Adipocyte (in vitro differentiated cells): ENCODE results near the gene FMC1.
A peak's percentile ranks its signal among the peaks of the same experiment; 100 is the strongest.
"Not testable (repeated sequence)": the region's sequence is repeated elsewhere in the genome, so short reads cannot be mapped to it uniquely, and the experiment has no call there.

ENCODE experiments used
- DNase-seq: peaks from one replicate; pipeline ENCODE4 v3.0.0-alpha.2; 2015; ENCODE audit warnings: low read depth
- H3K27me3 ChIP-seq: replicated peaks from 2 replicates; pipeline ENCODE4 v1.7.0; 2013; ENCODE audit warnings: mild to moderate bottlenecking, low read length, moderate library complexity; ENCODE audit not compliant: control insufficient read depth, insufficient read depth
- H3K36me3 ChIP-seq: 2 replicates; pipeline ENCODE4 v1.7.0; 2013; ENCODE audit warnings: low read length, mild to moderate bottlenecking, moderate library complexity; ENCODE audit not compliant: control insufficient read depth, insufficient read depth, severe bottlenecking
- H3K4me1 ChIP-seq: 2 replicates; pipeline ENCODE4 v1.7.0; 2013; ENCODE audit warnings: mild to moderate bottlenecking, low read length, moderate library complexity; ENCODE audit not compliant: control insufficient read depth, insufficient read depth
- H3K4me3 ChIP-seq: 2 replicates; pipeline ENCODE4 v1.7.0; 2013; ENCODE audit warnings: mild to moderate bottlenecking, low read length, moderate library complexity
- H3K9ac ChIP-seq: 2 replicates; pipeline ENCODE4 v1.7.0; 2013; ENCODE audit warnings: mild to moderate bottlenecking, low read length, moderate library complexity
- H3K9me3 ChIP-seq: 2 replicates; pipeline ENCODE4 v1.7.0; 2013; ENCODE audit warnings: mild to moderate bottlenecking, low read length, moderate library complexity; ENCODE audit not compliant: control insufficient read depth

FMC1 gene

DNA sequence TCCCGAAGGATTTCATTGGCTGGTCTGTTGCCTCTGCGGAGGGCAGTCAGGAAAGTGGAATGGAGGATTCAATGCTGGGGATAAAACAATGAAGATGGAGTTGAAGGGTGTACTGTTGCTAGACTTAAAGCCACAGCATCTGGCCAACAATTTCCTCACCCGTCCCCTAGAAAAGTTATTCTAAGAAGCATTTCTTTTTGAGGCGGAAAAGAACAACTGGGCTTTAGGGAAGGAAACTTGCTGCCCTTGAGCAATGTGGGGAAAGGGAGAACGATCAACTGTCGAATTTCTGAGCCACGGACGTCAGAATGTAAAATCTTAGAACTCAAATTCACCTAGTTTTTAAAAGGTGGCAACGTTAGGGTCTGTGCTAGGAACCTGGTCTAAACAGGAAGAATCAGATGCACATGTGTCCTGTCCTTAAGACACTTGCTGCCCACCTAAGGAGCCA is 664 bp downstream of the FMC1 start:
- Histone ChIP-seq H3K27me3 (no peaks in the 10 kb centered on the region), H3K9ac (peak overlapping the region; percentile 100)
- DNase-seq, result no peak

DNA sequence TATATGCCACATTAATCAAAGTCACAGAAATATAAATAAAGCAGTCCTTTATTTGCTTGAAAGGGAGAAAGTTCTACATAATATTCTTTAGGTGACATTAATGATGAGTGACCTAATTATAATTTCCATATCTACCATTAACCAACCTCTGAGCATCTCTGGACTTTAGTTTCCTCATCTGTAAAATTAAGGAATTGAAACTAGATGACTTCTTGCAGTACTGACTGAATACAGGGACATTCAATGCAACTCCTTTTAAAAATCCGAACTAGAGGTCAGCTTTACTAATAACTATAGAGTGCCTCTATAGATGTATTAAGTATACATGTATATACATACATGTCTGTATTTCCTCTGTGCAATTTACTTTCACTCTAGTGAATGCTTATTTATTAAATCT is 3.9 kb downstream of the FMC1 start:
- H3K27me3 ChIP-seq, result no peaks in the 10 kb centered on the region
- H3K4me1 ChIP-seq, result peaks cover 7% of the 10 kb centered on the region
- no peak overlapping the region for H3K4me3 ChIP-seq
- no peak for DNase-seq
- H3K9me3 ChIP-seq, result no peaks in the 10 kb centered on the region
- peaks cover 25% of the 10 kb centered on the region for H3K36me3 ChIP-seq
- no peak overlapping the region for H3K9ac ChIP-seq

More for the DNA sequence above, 664 bp downstream of the FMC1 start:
- Histone ChIP-seq H3K4me1 (peaks cover 10% of the 10 kb centered on the region), H3K9me3 (peaks cover 2% of the 10 kb centered on the region), H3K36me3 (peaks cover 16% of the 10 kb centered on the region), H3K4me3 (peak overlapping the region; percentile 99)

DNA sequence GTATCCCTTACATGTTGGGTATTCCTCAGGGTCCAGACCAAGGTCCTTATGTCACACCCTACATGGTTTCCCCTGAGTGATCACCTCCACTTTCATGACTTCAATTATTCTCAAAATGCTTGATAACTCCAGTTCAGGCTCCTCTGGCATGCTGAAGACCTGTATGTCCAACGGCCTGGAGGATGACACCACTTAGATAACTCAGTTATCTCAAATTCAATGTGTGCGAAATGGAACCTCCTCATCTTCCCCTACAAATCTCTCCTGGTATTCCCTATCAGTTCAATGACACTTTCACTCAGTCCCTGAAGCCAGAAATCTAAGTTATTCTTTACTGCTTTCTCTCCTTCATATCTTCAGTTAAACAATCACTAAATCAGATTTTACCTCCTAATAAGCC is 9.9 kb downstream of the FMC1 start:
- no peak for DNase-seq
- H3K9ac ChIP-seq, result no peak overlapping the region
- peaks cover 11% of the 10 kb centered on the region for H3K4me1 ChIP-seq
- peaks cover 20% of the 10 kb centered on the region for H3K36me3 ChIP-seq
- H3K27me3 ChIP-seq, result no peaks in the 10 kb centered on the region
- no peak overlapping the region for H3K4me3 ChIP-seq
- H3K9me3 ChIP-seq, result no peaks in the 10 kb centered on the region

DNA sequence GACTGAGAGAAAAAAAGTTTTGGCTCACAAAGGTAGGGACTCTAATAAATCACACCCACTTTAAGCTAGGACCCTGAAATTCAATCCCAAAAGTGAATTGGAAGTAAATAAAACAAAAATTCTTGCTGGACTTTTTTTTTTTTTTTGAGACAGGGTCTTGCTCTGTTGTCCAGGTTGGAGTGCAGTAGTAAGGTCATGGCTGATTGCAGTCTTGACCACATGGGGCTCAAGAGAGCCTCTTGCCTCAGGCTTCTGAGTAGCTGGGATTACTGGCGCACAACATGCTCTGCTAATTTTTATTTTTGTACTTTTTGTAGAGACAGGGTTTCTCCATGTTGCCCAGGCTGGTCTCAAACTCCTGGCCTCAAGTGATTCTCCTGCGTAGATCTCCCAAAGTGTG is 13.6 kb downstream of the FMC1 start:
- Histone ChIP-seq H3K9me3 (no peaks in the 10 kb centered on the region), H3K4me1 (peaks cover 16% of the 10 kb centered on the region), H3K27me3 (no peaks in the 10 kb centered on the region), H3K36me3 (peaks cover 3% of the 10 kb centered on the region), H3K9ac (no peak overlapping the region), H3K4me3 (no peak overlapping the region)
- no peak for DNase-seq

DNA sequence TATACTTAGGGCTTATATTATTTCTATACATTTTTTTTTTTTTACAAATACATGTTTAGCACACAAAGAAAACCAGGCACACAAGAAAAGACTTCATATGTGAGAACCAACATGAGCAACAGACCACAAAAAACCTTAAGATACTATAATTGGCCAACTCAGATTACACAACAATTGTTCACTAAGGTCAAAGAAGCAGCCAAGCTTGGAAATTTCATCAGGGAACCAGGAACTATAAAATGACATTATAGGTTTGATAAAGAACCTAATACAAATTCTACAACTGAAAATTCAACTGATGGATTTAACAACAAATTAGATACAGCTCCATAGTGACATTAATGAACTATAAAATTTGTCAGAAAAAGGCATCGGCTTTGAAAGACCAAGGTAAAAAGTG is 14.2 kb downstream of the FMC1 start:
- peaks cover 3% of the 10 kb centered on the region for H3K36me3 ChIP-seq
- H3K9ac ChIP-seq, result no peak overlapping the region
- peaks cover 16% of the 10 kb centered on the region for H3K4me1 ChIP-seq
- no peaks in the 10 kb centered on the region for H3K9me3 ChIP-seq
- no peak overlapping the region for H3K4me3 ChIP-seq
- H3K27me3 ChIP-seq, result no peaks in the 10 kb centered on the region
- DNase-seq, result peak; percentile 27

DNA sequence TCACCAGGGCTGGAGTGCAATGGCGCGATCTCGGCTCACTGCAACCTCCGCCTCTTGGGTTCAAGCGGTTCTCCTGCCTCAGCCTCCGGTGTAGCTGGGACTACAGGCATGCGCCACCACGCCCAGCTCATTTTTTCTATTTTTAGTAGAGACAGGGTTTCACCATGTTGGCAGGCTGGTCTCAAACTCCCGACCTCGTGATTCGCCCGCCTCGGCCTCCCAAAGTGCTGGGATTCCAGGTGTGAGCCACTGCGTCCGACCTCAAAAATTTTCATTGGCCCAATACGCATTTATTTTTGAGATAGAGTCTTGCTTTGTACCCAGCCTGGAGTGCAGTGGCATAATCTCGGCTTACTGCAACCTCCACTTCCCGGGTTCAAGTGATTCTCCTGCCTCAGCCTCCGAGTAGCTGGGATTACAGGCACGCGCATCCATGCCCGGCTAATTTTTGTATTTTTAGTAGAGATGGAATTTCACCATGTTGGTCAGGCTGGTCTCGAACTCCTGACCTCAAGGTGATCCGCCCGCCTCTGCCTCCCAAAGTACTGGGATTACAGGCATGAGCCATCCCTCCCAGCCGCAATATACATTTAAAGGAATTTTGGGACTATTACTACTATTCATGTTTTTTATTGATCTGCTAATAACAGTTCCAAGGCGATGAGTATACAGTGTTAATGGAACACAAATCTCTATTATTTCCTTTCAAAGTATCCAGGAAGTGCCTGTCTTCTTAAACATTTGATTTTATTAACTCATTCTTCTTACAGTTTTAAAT is 16.8 kb downstream of the FMC1 start:
- Histone ChIP-seq H3K9ac (peak overlapping the region; percentile 100), H3K4me3 (peak overlapping the region; percentile 93), H3K4me1 (peaks cover 32% of the 10 kb centered on the region)
- DNase-seq, H3K9me3 ChIP-seq, H3K36me3 ChIP-seq, H3K27me3 ChIP-seq: not testable (repeated sequence)

DNA sequence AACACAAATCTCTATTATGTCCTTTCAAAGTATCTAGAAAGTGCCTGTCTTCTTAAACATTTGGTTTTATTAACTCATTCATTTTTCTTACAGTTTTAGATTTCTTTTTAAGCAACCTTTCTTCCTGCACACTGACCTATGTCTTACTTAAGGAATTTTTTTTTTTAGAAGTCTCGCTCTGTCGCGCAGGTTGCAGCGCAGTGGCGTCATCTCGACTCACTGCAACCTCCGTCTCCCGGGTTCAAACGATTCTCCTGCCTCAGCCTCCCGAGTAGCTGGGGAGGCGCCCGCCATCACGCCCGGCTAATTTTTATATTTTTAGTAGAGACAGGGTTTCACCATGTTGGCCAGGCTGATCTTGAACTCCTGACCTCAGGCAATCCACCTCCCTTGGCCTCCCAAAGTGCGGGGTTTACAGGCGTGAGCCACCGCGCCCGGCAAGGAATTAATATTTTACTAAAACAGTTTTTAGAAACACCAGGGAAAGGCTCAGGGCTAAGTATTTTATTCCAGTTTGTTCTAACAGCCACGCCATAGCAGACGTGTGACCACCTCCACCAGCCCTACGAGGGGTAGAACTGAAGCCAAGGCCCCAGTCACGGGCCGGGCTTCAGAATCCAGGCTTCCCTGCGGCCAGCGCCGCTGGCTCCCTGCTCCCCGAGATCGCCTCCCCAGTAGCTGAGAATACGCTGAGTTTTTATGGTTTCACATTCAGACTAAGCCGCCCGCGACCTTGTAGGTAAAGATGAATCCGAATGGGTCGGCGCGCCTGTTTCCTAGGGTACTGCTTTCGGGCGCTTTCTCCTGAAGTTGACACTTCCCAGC is 17.6 kb downstream of the FMC1 start:
- no peaks in the 10 kb centered on the region for H3K9me3 ChIP-seq
- peaks cover 37% of the 10 kb centered on the region for H3K4me1 ChIP-seq
- no peak for DNase-seq
- peak overlapping the region; percentile 100 for H3K9ac ChIP-seq
- H3K4me3 ChIP-seq, result peak overlapping the region; percentile 93
- no peaks in the 10 kb centered on the region for H3K27me3 ChIP-seq
- H3K36me3 ChIP-seq, result no peaks in the 10 kb centered on the region

DNA sequence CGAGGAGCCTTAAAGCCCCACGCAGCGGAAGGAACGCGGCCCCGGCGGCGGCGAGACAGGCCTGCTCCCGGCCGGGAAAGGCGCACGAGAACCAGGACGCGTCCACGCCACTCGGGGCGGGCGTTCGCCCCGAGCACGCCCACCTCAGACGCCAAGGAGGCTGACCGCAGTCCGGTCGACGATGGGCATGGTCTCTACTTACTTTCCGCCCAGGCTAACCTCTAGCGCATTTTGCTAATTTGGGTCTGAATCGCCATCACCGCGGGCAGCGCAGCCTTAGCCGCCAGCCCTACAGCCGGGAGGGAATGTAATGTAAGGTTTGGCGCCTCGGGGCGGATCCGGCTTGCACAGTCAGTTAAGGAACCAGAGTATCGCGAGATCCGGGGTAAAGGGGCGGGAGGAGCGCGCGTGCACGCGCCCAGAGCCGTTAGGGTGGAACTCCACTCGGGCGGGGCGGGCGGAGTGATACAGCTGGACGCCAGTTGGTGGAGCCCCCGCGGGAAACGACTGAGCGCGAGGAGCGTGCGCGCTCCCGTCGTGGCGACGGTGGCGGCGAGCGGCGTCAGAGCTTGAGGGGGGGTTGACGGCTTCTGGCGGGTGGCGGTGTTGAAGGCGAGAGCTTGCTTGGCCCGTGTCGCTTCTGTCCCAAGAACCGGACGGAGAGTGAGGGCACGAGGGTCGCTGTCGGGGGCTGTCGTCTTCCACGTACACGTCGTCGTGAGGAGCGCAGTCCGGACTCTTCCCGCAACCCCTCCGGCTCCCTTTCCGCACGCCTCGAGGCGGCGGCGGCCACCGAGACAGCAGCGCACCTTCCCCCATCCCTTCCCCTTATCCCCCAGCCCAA is 18.5 kb downstream of the FMC1 start, which contains the start of gene LUC7L2:
LUC7L2 (plus strand) TSS at position 529 of the 844 bp plus-strand sequence. CDS start 368 bp downstream, outside the sequence.
- no peaks in the 10 kb centered on the region for H3K9me3 ChIP-seq

DNA sequence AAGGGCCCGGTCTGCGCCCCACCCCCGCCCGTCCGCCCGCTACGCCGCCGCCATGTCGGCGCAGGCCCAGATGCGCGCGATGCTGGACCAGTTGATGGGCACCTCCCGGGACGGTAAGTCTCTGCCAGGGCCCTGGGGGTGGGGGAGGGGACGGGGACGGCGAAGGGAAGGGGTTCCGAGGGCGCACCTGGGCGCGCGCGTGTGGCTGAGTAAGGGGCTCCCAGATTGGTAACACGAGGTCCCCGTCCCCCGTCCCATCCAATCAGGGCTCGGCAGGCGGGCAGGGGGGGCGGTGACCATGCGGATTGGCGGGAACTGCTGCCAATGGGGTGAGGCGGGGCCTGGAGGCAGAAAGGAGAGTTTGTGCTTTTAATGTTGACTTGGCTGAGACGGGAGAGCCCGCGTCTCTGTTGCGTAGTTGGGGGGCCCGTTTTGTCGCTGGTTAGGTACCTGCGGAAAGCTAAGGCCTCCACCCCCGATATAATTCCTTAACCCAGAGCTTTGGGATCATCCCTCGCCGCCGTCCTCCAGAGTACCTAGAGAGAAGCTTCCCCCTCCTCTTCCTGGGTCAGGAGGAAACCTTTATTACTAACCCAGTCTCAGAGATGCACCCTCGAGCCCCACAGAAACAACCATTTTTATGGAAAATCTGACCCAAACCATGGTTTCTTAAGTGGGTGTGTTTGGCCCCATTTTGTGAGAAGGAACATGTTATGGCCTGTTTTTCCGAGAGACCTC is 19.2 kb downstream of the FMC1 start:
- peaks cover 5% of the 10 kb centered on the region for H3K36me3 ChIP-seq
- peaks cover 31% of the 10 kb centered on the region for H3K4me1 ChIP-seq
- DNase-seq, result peak; percentile 98

More for the DNA sequence above, 18.5 kb downstream of the FMC1 start, which contains the start of gene LUC7L2:
- peak within 1 kb of the TSS; percentile 93 for H3K4me3 ChIP-seq
- H3K36me3 ChIP-seq, result no peaks in the 10 kb centered on the region
- peak within 1 kb of the TSS; percentile 100 for H3K9ac ChIP-seq
- peak; percentile 100 for DNase-seq
- H3K4me1 ChIP-seq, result peaks cover 37% of the 10 kb centered on the region
- no peaks in the 10 kb centered on the region for H3K27me3 ChIP-seq

DNA sequence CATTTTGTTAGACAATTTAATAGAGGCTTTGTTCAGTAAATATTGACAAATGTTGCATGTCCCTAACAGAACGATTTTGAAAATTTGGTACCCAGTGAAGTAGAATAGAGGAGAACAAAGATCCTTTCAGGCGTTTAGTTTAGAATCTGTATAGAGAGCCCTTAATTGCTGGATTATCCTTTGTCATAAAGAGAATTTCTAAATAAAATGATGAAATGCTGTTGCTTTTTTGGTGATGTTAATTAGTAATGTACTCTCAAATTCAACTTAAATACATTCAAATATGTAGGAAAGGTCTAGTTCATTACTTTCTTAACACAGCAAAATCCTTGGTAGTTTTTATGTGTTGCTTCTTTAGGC is 19.8 kb downstream of the FMC1 start:
- no peaks in the 10 kb centered on the region for H3K9me3 ChIP-seq
- H3K36me3 ChIP-seq, result peaks cover 10% of the 10 kb centered on the region
- peak; percentile 13 for DNase-seq
- H3K4me3 ChIP-seq, result peak overlapping the region; percentile 93
- H3K27me3 ChIP-seq, result no peaks in the 10 kb centered on the region
- H3K9ac ChIP-seq, result peak overlapping the region; percentile 100
- H3K4me1 ChIP-seq, result peaks cover 28% of the 10 kb centered on the region

More for the DNA sequence above, 19.2 kb downstream of the FMC1 start:
- Histone ChIP-seq H3K9me3 (no peaks in the 10 kb centered on the region), H3K4me3 (peak overlapping the region; percentile 93), H3K27me3 (no peaks in the 10 kb centered on the region), H3K9ac (peak overlapping the region; percentile 100)
